HEK293T (cell line): Measurements from ENCODE around the gene CPLANE2.

Experiments
- ARNT ChIP-seq: fragments of 450-650 bp; IDR thresholded peaks from 2 replicates; pipeline ENCODE4 v1.6.1; 2017; ENCODE audit warnings: mild to moderate bottlenecking
- BHLHE40 ChIP-seq: fragments of 450-650 bp; IDR thresholded peaks from 2 replicates; pipeline ENCODE4 v1.6.1; 2016; ENCODE audit warnings: mild to moderate bottlenecking, moderate library complexity, borderline replicate concordance
- CTBP1 ChIP-seq: fragments of 450-650 bp; IDR thresholded peaks from 2 replicates; pipeline ENCODE4 v1.6.1; 2016; ENCODE audit warnings: borderline replicate concordance
- ELF4 ChIP-seq: fragments of 450-650 bp; IDR thresholded peaks from 2 replicates; pipeline ENCODE4 v1.6.1; 2017; ENCODE audit warnings: antibody characterized with exemption
- FOXK2 ChIP-seq: fragments of 450-650 bp; IDR thresholded peaks from 2 replicates; pipeline ENCODE4 v1.6.1; 2016; ENCODE audit warnings: mild to moderate bottlenecking
- FOXM1 ChIP-seq: fragments of 450-650 bp; IDR thresholded peaks from 2 replicates; pipeline ENCODE4 v1.6.1; 2017; ENCODE audit warnings: mild to moderate bottlenecking, borderline replicate concordance
- HDGF ChIP-seq: fragments of 450-650 bp; IDR thresholded peaks from 2 replicates; pipeline ENCODE4 v1.6.1; 2017; ENCODE audit warnings: antibody characterized with exemption, borderline replicate concordance
- L3MBTL2 ChIP-seq: fragments of 450-650 bp; conservative IDR thresholded peaks from 2 replicates; pipeline ENCODE4 v1.6.1; 2016; ENCODE audit warnings: mild to moderate bottlenecking
- NFRKB ChIP-seq: fragments of 450-650 bp; IDR thresholded peaks from 2 replicates; pipeline ENCODE4 v1.6.1; 2016; ENCODE audit warnings: mild to moderate bottlenecking, moderate library complexity
- SUZ12 ChIP-seq: fragments of 450-650 bp; IDR thresholded peaks from 2 replicates; pipeline ENCODE4 v1.6.1; 2016; ENCODE audit warnings: mild to moderate bottlenecking
- TARDBP ChIP-seq: fragments of 450-650 bp; IDR thresholded peaks from 2 replicates; pipeline ENCODE4 v1.6.1; 2016
- ZNF384 ChIP-seq: fragments of 450-650 bp; IDR thresholded peaks from 2 replicates; pipeline ENCODE4 v1.6.1; 2016

DNA sequence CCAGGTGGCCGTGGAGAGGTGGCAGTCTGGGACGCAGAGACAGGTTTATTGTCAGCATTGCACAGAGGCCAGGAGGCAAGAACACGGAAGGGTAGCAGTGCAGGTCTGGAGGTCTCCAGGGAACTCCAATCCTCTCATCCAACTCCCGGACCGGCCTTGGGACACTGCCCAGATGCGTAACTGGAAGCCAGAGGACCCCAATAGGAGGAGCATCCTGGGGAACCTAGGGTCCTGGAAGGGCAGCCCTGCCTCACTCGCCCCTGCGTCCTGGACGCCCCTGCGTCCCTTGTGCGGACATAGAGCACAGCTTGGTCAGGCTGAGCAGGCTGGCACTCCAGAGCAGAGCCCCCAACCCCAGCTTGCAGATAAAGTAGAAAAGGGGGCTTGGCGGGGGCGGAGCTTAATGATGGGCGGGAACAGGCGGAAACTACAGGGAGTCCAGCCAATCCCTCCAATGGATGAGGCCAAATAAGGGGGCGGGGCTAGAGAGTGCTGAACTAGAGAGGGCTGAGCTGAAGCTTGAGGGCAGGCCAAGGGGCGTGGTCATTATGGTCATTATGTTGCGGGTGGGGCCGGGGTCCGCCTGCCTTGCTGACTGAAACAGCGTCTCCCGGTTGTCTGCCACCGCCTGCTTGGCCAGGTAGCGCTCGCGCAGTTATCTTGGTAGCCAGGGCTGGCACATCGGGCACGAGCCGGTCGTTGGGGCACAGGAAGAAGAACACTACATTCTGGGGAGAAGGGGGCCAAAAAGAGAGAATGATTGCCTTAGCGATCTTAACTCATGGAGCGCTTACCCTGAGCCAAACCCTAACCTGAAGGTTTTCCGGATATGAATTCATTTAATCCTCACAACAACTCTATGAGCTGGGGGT is 20.9 kb downstream of the CPLANE2 start:
- TF ChIP-seq FOXK2 (no peak), L3MBTL2 (no peak), SUZ12 (no peak), TARDBP (no peak), ELF4 (no peak), BHLHE40 (no peak), NFRKB (no peak), CTBP1 (no peak), FOXM1 (no peak), HDGF (no peak), ARNT (no peak), ZNF384 (no peak)
